ENCODE results near the gene LCE1E.

Gene LCE1E

GRCh38 chr1:152823294-152823693 lies 37.2 kb downstream of the LCE1E start:
- TF ChIP-seq CTCF (IDR thresholded peaks at IDR 0.05; ENCODE audit: unreplicated experiment in 3 of 3) = no peak
- H3K27ac Mint-ChIP-seq = no peak overlapping the region
- H3K4me3 Mint-ChIP-seq = no peak overlapping the region
- peaks cover 18% of the 10 kb centered on the region for H3K9me3 Mint-ChIP-seq
- no peaks in the 10 kb centered on the region for H3K27me3 Mint-ChIP-seq (ENCODE audit: low read depth)
- no peaks in the 10 kb centered on the region for H3K4me1 Mint-ChIP-seq
- no peaks in the 10 kb centered on the region for H3K36me3 Mint-ChIP-seq (ENCODE audit: low read depth)

- H3K9me3 Mint-ChIP-seq = peaks cover 18% of the 10 kb centered on the region
- TF ChIP-seq CTCF (IDR thresholded peaks at IDR 0.05; ENCODE audit: unreplicated experiment in 3 of 3) = no peak
- H3K4me3 Mint-ChIP-seq = no peak overlapping the region
- H3K36me3 Mint-ChIP-seq (ENCODE audit: low read depth) = no peaks in the 10 kb centered on the region
- H3K4me1 Mint-ChIP-seq = no peaks in the 10 kb centered on the region
- H3K27me3 Mint-ChIP-seq (ENCODE audit: low read depth) = no peaks in the 10 kb centered on the region
- no peak overlapping the region for H3K27ac Mint-ChIP-seq
These were observed 38.9 kb downstream of the LCE1E start for GRCh38 chr1:152824964-152825363.

GRCh38 chr1:152827173-152827572 lies 41.1 kb downstream of the LCE1E start, which contains the start of gene LCE1A:
TSS of gene LCE1A (plus strand) at chr1:152827473. CDS start at chr1:152827473, 0 bp downstream.
- Mint-ChIP-seq H3K9me3 (peaks cover 19% of the 10 kb centered on the region), H3K4me1 (no peaks in the 10 kb centered on the region), H3K27ac (no peak within 1 kb of the TSS), H3K36me3 (ENCODE audit: low read depth) (no peaks in the 10 kb centered on the region), H3K27me3 (ENCODE audit: low read depth) (no peaks in the 10 kb centered on the region), H3K4me3 (no peak within 1 kb of the TSS)
- no peak for TF ChIP-seq CTCF (IDR thresholded peaks at IDR 0.05; ENCODE audit: unreplicated experiment in 3 of 3)

- H3K36me3 Mint-ChIP-seq (ENCODE audit: low read depth) = no peaks in the 10 kb centered on the region
- H3K4me3 Mint-ChIP-seq = no peak overlapping the region
- no peaks in the 10 kb centered on the region for H3K4me1 Mint-ChIP-seq
- no peak for TF ChIP-seq CTCF (IDR thresholded peaks at IDR 0.05; ENCODE audit: unreplicated experiment in 3 of 3)
- peaks cover 16% of the 10 kb centered on the region for H3K9me3 Mint-ChIP-seq
- H3K27me3 Mint-ChIP-seq (ENCODE audit: low read depth) = no peaks in the 10 kb centered on the region
- H3K27ac Mint-ChIP-seq = no peak overlapping the region
These were observed 50.8 kb downstream of the LCE1E start for GRCh38 chr1:152836870-152837269.
